GM23338 (cell line): ENCODE results near the gene SLC25A22. TPM values are rescaled to one million over a fixed set of nuclear protein-coding genes. Genes with fewer than 3 reads are reported as not detected.
A peak's percentile ranks its signal among the peaks of the same experiment; 100 is the strongest.

ENCODE experiments used
- ATAC-seq: fragments of 200-7000 bp; cut with Tn5 transposase; 3 replicates; pipeline ENCODE4 v1.9.1; 2020
- DNase-seq: peaks from one replicate; pipeline ENCODE4 v3.0.0-alpha.2; 2015; ENCODE audit warnings: low spot score
- H2AFZ ChIP-seq: fragments of 200-600 bp; sonication (generic); 2 replicates; pipeline ENCODE4 v1.8.0; 2016; ENCODE audit warnings: antibody characterized with exemption, mild to moderate bottlenecking, moderate library complexity
- H3F3A ChIP-seq: fragments of 200-600 bp; sonication (generic); replicated peaks from 2 replicates; pipeline ENCODE4 v1.8.0; 2017; ENCODE audit warnings: antibody characterized with exemption, mixed run types, low read depth
- H3K27ac ChIP-seq: fragments of 200-600 bp; sonication (generic); 2 replicates; pipeline ENCODE4 v1.6.1; 2016; ENCODE audit warnings: low read depth
- H3K27me3 ChIP-seq: fragments of 200-600 bp; sonication (generic); 2 replicates; pipeline ENCODE4 v1.8.0; 2016; ENCODE audit warnings: mild to moderate bottlenecking, mixed run types, moderate library complexity; ENCODE audit not compliant: insufficient read depth
- H3K36me3 ChIP-seq: fragments of 200-600 bp; sonication (generic); 2 replicates; pipeline ENCODE4 v1.8.0; 2016; ENCODE audit warnings: mild to moderate bottlenecking; ENCODE audit not compliant: insufficient read depth
- H3K4me1 ChIP-seq: fragments of 200-600 bp; sonication (generic); 2 replicates; pipeline ENCODE4 v1.8.0; 2016; ENCODE audit warnings: mild to moderate bottlenecking, moderate library complexity; ENCODE audit not compliant: insufficient read depth
- H3K4me2 ChIP-seq: fragments of 200-600 bp; sonication (generic); 2 replicates; pipeline ENCODE4 v1.7.1; 2017; ENCODE audit warnings: mixed run types
- H3K4me3 ChIP-seq: fragments of 200-600 bp; sonication (generic); 2 replicates; pipeline ENCODE4 v1.6.1; 2016; ENCODE audit warnings: mixed run types
- H3K79me2 ChIP-seq: fragments of 200-600 bp; sonication (generic); replicated peaks from 2 replicates; pipeline ENCODE4 v1.8.0; 2017; ENCODE audit warnings: mild to moderate bottlenecking; ENCODE audit not compliant: insufficient read depth
- H3K9me2 ChIP-seq: fragments of 200-600 bp; sonication (generic); 2 replicates; pipeline ENCODE4 v1.8.0; 2017; ENCODE audit not compliant: insufficient read depth
- H4K20me1 ChIP-seq: fragments of 200-600 bp; sonication (generic); replicated peaks from 2 replicates; pipeline ENCODE4 v1.8.0; 2017; ENCODE audit warnings: mild to moderate bottlenecking; ENCODE audit not compliant: insufficient read depth
- H3K27ac Mint-ChIP-seq: 2 replicates; pipeline ENCODE4 v1.8.0; 2020; ENCODE audit warnings: inconsistent platforms, mild to moderate bottlenecking, moderate library complexity, mixed read lengths
- H3K27me3 Mint-ChIP-seq: 3 replicates; pipeline ENCODE4 v1.8.0; 2022; ENCODE audit warnings: low read depth, mild to moderate bottlenecking, moderate library complexity, mixed read lengths, inconsistent platforms; ENCODE audit not compliant: insufficient read depth, poor library complexity
- H3K36me3 Mint-ChIP-seq: 3 replicates; pipeline ENCODE4 v1.8.0; 2021; ENCODE audit warnings: low read depth, mild to moderate bottlenecking, inconsistent platforms, moderate library complexity, mixed read lengths
- H3K4me1 Mint-ChIP-seq: 3 replicates; pipeline ENCODE4 v1.8.0; 2020; ENCODE audit warnings: mild to moderate bottlenecking, inconsistent platforms, mixed read lengths
- H3K4me3 Mint-ChIP-seq: 3 replicates; pipeline ENCODE4 v1.8.0; 2021; ENCODE audit warnings: moderate library complexity, mild to moderate bottlenecking, inconsistent platforms, mixed read lengths
- H3K9me3 Mint-ChIP-seq: 3 replicates; pipeline ENCODE4 v1.8.0; 2020; ENCODE audit warnings: moderate library complexity, mild to moderate bottlenecking, inconsistent platforms, mixed read lengths
- CTCF ChIP-seq, 2 experiments: fragments of 200-600 bp in 1 of 2; sonication (generic) in 1 of 2; conservative IDR thresholded peaks; 2 replicates each; pipeline versions ENCODE4 v1.5.1 to v1.6.1; 2016 to 2017; ENCODE audit warnings: antibody characterized with exemption in 2 of 2, low read depth in 2 of 2, mild to moderate bottlenecking in 2 of 2, moderate library complexity in 1 of 2
- EZH2 ChIP-seq: fragments of 200-600 bp; sonication (generic); IDR thresholded peaks from one replicate; pipeline ENCODE4 v1.8.0; 2017; ENCODE audit warnings: antibody characterized with exemption, mild to moderate bottlenecking, low read depth; ENCODE audit not compliant: unreplicated experiment
- EZH2phosphoT487 ChIP-seq: fragments of 200-600 bp; sonication (generic); IDR thresholded peaks from one replicate; pipeline ENCODE4 v1.8.1; 2018; ENCODE audit warnings: antibody characterized with exemption; ENCODE audit not compliant: unreplicated experiment
- JUNB ChIP-seq: IDR thresholded peaks from one replicate; pipeline ENCODE4 v1.6.1; 2016; ENCODE audit warnings: antibody characterized with exemption; ENCODE audit not compliant: unreplicated experiment
- POLR2AphosphoS5 ChIP-seq: IDR thresholded peaks from 2 replicates; pipeline ENCODE4 v1.6.1; 2016; ENCODE audit warnings: antibody characterized with exemption, low read depth
- REST ChIP-seq: IDR thresholded peaks from one replicate; pipeline ENCODE4 v1.6.1; 2018; ENCODE audit warnings: antibody characterized with exemption; ENCODE audit not compliant: unreplicated experiment
- STAT1 ChIP-seq: IDR thresholded peaks from one replicate; pipeline ENCODE4 v1.6.1; 2016; ENCODE audit warnings: antibody characterized with exemption; ENCODE audit not compliant: unreplicated experiment
- ZNF114 ChIP-seq: fragments of 250-450 bp; sonication (Bioruptor Pico); IDR thresholded peaks from 2 replicates; pipeline ENCODE4 v1.5.0; 2020; ENCODE audit warnings: mild to moderate bottlenecking, moderate library complexity
- ZNF331 ChIP-seq: fragments of 250-450 bp; sonication (Bioruptor Pico); IDR thresholded peaks from 2 replicates; pipeline ENCODE4 v1.5.0; 2020; ENCODE audit warnings: low read depth, mild to moderate bottlenecking, moderate library complexity
- ZNF462 ChIP-seq: fragments of 250-450 bp; sonication (Bioruptor Pico); IDR thresholded peaks from 2 replicates; pipeline ENCODE4 v1.5.0; 2020; ENCODE audit warnings: mild to moderate bottlenecking, moderate library complexity
- polyA plus RNA-seq: library from polyadenylated mRNA; unstranded; fragments of >200 nt; fragmentation: Nextera tagmentation; extraction: Ambion mirVana; gene quantifications from 2 replicates; pipeline ENCODE4 v1.2.1, GENCODE V29; 2016
- total RNA-seq: library from RNA; depleted of rRNA; stranded (reverse); fragments of >200 nt; shearing (Covaris generic); gene quantifications from 2 replicates; pipeline ENCODE4 v1.2.3, GENCODE V29; 2014

SLC25A22 gene
- total and polyA plus RNA-seq, 2 experiments from 2014 or later = 21.0 to 46.4 TPM

- no peak for TF ChIP-seq ZNF462 (CRISPR knock-in tag)
- no peak for TF ChIP-seq CTCF (conservative IDR thresholded peaks at IDR 0.05; ENCODE audit: low read depth in 2 of 2)
Observed at GRCh38 chr11:845872-846495, 47.9 kb upstream of the SLC25A22 start (continued).

GRCh38 chr11:844693-845644 is 46.9 kb upstream of the SLC25A22 start:
- peaks cover 14% of the 10 kb centered on the region for H3K36me3 Mint-ChIP-seq
- H3K27ac Mint-ChIP-seq = peak overlapping the region; percentile 93
- Histone ChIP-seq H3K27ac (peak overlapping the region; percentile 99), H3K27me3 (no peaks in the 10 kb centered on the region), H3F3A (peaks cover 11% of the 10 kb centered on the region; the same call in 1 of the 2 replicates), H3K79me2 (peaks cover 19% of the 10 kb centered on the region), H3K4me1 (peaks cover 32% of the 10 kb centered on the region), H3K36me3 (peaks cover under 1% of the 10 kb centered on the region; the same call in 1 of the 2 replicates), H2AFZ (no peak overlapping the region), H4K20me1 (peaks cover 22% of the 10 kb centered on the region), H3K9me2 (no peaks in the 10 kb centered on the region), H3K4me2 (peak overlapping the region; percentile 91), H3K4me3 (peak overlapping the region; percentile 98)
- H3K9me3 Mint-ChIP-seq = no peaks in the 10 kb centered on the region
- DNase-seq (peak; percentile 94), ATAC-seq (peak; percentile 28)
- peaks cover 28% of the 10 kb centered on the region for H3K4me1 Mint-ChIP-seq
- peaks cover 25% of the 10 kb centered on the region for H3K27me3 Mint-ChIP-seq
- H3K4me3 Mint-ChIP-seq = peak overlapping the region; percentile 88
- TF ChIP-seq ZNF114 (CRISPR knock-in tag) (no peak), EZH2phosphoT487 (no peak), REST (no peak), ZNF331 (CRISPR knock-in tag) (no peak), STAT1 (no peak), EZH2 (no peak), POLR2AphosphoS5 (no peak), JUNB (no peak)
